Heart left ventricle (tissue), 13 donors: ENCODE data around the gene ZNF700.

Experiments
- POLR2A ChIP-seq, 2 donors: fragments of 450-650 bp; IDR thresholded peaks; one replicate each; pipeline ENCODE4 v1.6.1; 2017; ENCODE audit warnings: antibody characterized with exemption in 2 of 2, mild to moderate bottlenecking in 2 of 2, moderate library complexity in 2 of 2
- TF ChIP-seq, protein P1 (sequence below), 12 donors: fragments of 200-600 bp; sonication (generic) in 4 of 12; IDR thresholded peaks; one replicate each; pipeline versions ENCODE4 v1.5.0 to v1.8.0; 2018 to 2022; ENCODE audit warnings: antibody characterized with exemption in 12 of 12, mild to moderate bottlenecking in 5 of 12
- donor health status: ischemic (EF 13 %, LVEDD 7.1; RV severe dilation, severe dysfunction).
- donor health status: DM: no; HTN: yes; CAD: no.
- donor health status: DM: no; HTN: no; CAD: no.
- donor health status: ischemic (EF 25% LVEDD 6.9; RV normal size, moderate dysfunction).
- donor health status: ischemic (EF 25% LVEDD 5.7; RV mildly dilated, moderate dysfunction).
- donor health status: ischemic (EF 35%, LVEDD 5.7; RV mildly dilated, moderate dysfunction).
- donor health status: nonischemic (EF 11% LVEDD 7.7; RV severe dilation, severe dysfunction).
- donor health status: DM: yes; HTN: yes; CAD: no.
- donor health status: PGD.
- donor health status: ischemic (EF 29% LVEDD 5.4; RV normal size, mild dysfunction).
- donor health status: nonischemic (EF 23%, LVEDD 6.1; RV moderate dilation, normal function).

DNA sequence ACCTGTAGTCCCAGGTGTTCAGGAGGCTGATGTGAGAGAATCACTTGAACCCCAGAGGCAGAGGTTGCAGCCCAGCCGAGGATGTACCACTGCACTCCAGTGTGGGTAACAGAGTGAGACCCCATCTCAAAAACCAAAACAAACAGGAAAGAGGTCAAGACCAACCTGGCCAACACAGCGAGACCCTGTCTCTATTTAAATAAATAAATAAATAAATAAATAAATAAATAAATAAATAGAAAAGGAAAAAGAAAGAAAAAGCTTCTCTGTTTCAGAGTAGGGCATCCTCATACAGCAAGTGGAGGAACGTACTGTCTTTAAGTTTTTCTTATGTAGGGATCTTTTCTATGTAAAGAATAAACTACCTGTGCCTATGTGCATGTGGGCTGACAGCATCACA lies 2.3 kb downstream of the ZNF700 start:
- TF ChIP-seq, protein P1, sequence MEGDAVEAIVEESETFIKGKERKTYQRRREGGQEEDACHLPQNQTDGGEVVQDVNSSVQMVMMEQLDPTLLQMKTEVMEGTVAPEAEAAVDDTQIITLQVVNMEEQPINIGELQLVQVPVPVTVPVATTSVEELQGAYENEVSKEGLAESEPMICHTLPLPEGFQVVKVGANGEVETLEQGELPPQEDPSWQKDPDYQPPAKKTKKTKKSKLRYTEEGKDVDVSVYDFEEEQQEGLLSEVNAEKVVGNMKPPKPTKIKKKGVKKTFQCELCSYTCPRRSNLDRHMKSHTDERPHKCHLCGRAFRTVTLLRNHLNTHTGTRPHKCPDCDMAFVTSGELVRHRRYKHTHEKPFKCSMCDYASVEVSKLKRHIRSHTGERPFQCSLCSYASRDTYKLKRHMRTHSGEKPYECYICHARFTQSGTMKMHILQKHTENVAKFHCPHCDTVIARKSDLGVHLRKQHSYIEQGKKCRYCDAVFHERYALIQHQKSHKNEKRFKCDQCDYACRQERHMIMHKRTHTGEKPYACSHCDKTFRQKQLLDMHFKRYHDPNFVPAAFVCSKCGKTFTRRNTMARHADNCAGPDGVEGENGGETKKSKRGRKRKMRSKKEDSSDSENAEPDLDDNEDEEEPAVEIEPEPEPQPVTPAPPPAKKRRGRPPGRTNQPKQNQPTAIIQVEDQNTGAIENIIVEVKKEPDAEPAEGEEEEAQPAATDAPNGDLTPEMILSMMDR (IDR thresholded peaks at IDR 0.05) = no peak
- TF ChIP-seq POLR2A (IDR thresholded peaks at IDR 0.05) = no peak
